GM12878 (cell line): Measurements from ENCODE around the gene C1orf35. TPM values are rescaled to one million over a fixed set of nuclear protein-coding genes. Genes with fewer than 3 reads are reported as not detected.

Source experiments
- CHD4 ChIP-seq: fragments of 200-600 bp; sonication (generic); IDR thresholded peaks from 2 replicates; pipeline ENCODE4 v1.6.1; 2016; ENCODE audit warnings: mild to moderate bottlenecking
- CUX1 ChIP-seq: IDR thresholded peaks from 2 replicates; pipeline ENCODE4 v1.6.1; 2012; ENCODE audit warnings: improper control_type of control experiment, low read depth, low read length; ENCODE audit not compliant: insufficient replicate concordance
- E2F4 ChIP-seq: IDR thresholded peaks from 2 replicates; pipeline ENCODE4 v1.6.1; 2012; ENCODE audit warnings: low read depth, low read length, improper control_type of control experiment
- FOXK2 ChIP-seq: fragments of 450-650 bp; IDR thresholded peaks from 2 replicates; pipeline ENCODE4 v1.6.1; 2017; ENCODE audit warnings: mild to moderate bottlenecking, moderate library complexity
- JUNB ChIP-seq: IDR thresholded peaks from 2 replicates; pipeline ENCODE4 v1.6.1; 2016; ENCODE audit warnings: antibody characterized with exemption, mild to moderate bottlenecking
- LARP7 ChIP-seq: fragments of 450-650 bp; IDR thresholded peaks from 2 replicates; pipeline ENCODE4 v1.6.1; 2017; ENCODE audit warnings: mild to moderate bottlenecking
- MTA3 ChIP-seq: IDR thresholded peaks from 2 replicates; pipeline ENCODE4 v1.6.1; 2012; ENCODE audit warnings: low read length, inconsistent platforms, borderline replicate concordance
- NR2C1 ChIP-seq: fragments of 450-650 bp; IDR thresholded peaks from 2 replicates; pipeline ENCODE4 v1.6.1; 2017; ENCODE audit warnings: antibody characterized with exemption, mild to moderate bottlenecking, moderate library complexity
- REST ChIP-seq: IDR thresholded peaks from 2 replicates; pipeline ENCODE4 v1.6.1; 2012; ENCODE audit warnings: mild to moderate bottlenecking, low read depth, low read length
- ZNF384 ChIP-seq: IDR thresholded peaks from 2 replicates; pipeline ENCODE4 v1.6.1; 2012; ENCODE audit warnings: low read depth, mild to moderate bottlenecking, low read length, improper control_type of control experiment, borderline replicate concordance
- polyA plus RNA-seq, 11 experiments: library from polyadenylated mRNA; depleted of rRNA in 4 of 11; unstranded in 6 of 11; stranded (reverse) in 5 of 11; fragments of >200 nt; fragmentation: Nextera tagmentation in 4 of 11; fragmentation: Illumina TruSeq in 1 of 11; extraction: Ambion mirVana in 4 of 11; extraction: Trizol in 1 of 11; gene quantifications; 1 replicate in 1 of 11; 2 replicates in 10 of 11; pipeline versions ENCODE4 v1.2.1 to v1.2.3, GENCODE V29; 2011 to 2016; ENCODE audit warnings: inconsistent platforms in 2 of 11, missing spikeins in 2 of 11, low read depth in 1 of 11
- total RNA-seq, 4 experiments: library from RNA; depleted of rRNA in 3 of 4; stranded (reverse); fragments of >200 nt in 3 of 4; fragmentation: Illumina TruSeq in 1 of 4; extraction: Trizol in 1 of 4; gene quantifications; 2 replicates each; pipeline versions ENCODE4 v1.2.1 to v1.2.3, GENCODE V29; 2013 to 2021

The C1orf35 gene
- total and polyA plus RNA-seq, 10 of the 15 experiments (the other 5 are each of a cell fraction or from before 2014, with no cell fraction given) = 2.5 to 27.0 (median 10.6) TPM

- TF ChIP-seq JUNB (no peak), REST (no peak), FOXK2 (no peak), LARP7 (no peak), E2F4 (no peak), CHD4 (no peak), CUX1 (no peak), NR2C1 (no peak), ZNF384 (no peak), MTA3 (peak; percentile 49; the same call in 1 of the 2 replicates)
Measured at GRCh38 chr1:228109962-228110488, 6.9 kb upstream of the C1orf35 start (continued).
